Measurements from ENCODE around the gene ATP6V1G1.
A peak's percentile ranks its signal among the peaks of the same experiment; 100 is the strongest.
"Not testable (repeated sequence)": the region's sequence is repeated elsewhere in the genome, so short reads cannot be mapped to it uniquely, and the experiment has no call there.

The ATP6V1G1 gene

GRCh38 chr9:114576779-114577178 lies 10.8 kb upstream of the ATP6V1G1 start:
- POLR2A ChIA-PET, DNase-seq: not testable (repeated sequence)

DNA sequence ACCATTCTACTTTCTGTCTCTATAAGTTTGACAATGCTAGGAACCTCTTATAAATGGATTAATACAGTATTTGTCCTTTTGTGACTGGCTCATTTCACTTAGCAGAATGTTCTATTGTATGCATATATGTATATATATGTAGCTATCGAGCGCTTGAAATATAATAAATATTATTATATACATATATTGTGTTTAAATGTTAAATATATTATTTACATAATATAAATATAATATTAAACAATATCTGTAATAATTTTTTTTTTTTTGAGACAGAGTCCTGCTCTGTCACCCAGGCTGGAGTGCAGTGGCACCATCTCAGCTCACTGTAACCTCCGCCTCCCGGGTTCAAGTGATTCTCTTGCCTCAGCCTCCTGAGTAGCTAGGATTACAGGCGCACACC lies 9.4 kb upstream of the ATP6V1G1 start:
- H3K27ac ChIP-seq (ENCODE audit: insufficient read depth in 1 of 2, low read depth in 1 of 2, low read length in 2 of 2, poor library complexity in 1 of 2, severe bottlenecking in 2 of 2); POLR2A ChIA-PET; H3K27me3 ChIP-seq (replicated peaks in 2 of 5; ENCODE audit: control insufficient read depth in 4 of 5, insufficient read depth in 5 of 5, low read length in 4 of 5); H3K9me3 ChIP-seq (ENCODE audit: control extremely low read depth in 1 of 5, control insufficient read depth in 4 of 5, insufficient read depth in 2 of 5, low read depth in 1 of 5, low read length in 4 of 5); DNase-seq; H3K4me1 ChIP-seq (ENCODE audit: control extremely low read depth in 1 of 4, control insufficient read depth in 4 of 4, insufficient read depth in 4 of 4, low read length in 3 of 4); H3K36me3 ChIP-seq (ENCODE audit: control insufficient read depth in 4 of 4, insufficient read depth in 4 of 4, low read length in 3 of 4); H3K4me3 ChIP-seq (ENCODE audit: control insufficient read depth in 1 of 7, extremely low read depth in 1 of 7, insufficient read depth in 4 of 7, low read depth in 2 of 7, low read length in 6 of 7): not testable (repeated sequence)
- WGBS (ENCODE audit: insufficient coverage) = no CpG with 5 or more reads among the region's 5 CpGs
- CTCF ChIA-PET = interaction anchor here (2.2 to 2.4 kb wide), 2 partner anchors 15 to 30 kb away, joined by 8 to 13 read pairs; no protein-coding TSS in a partner anchor

More at GRCh38 chr9:114576779-114577178, 10.8 kb upstream of the ATP6V1G1 start:
- H3K9me3 ChIP-seq (ENCODE audit: control extremely low read depth in 1 of 5, control insufficient read depth in 4 of 5, insufficient read depth in 2 of 5, low read depth in 1 of 5, low read length in 4 of 5); H3K27ac ChIP-seq (ENCODE audit: insufficient read depth in 1 of 2, low read depth in 1 of 2, low read length in 2 of 2, poor library complexity in 1 of 2, severe bottlenecking in 2 of 2); H3K36me3 ChIP-seq (ENCODE audit: control insufficient read depth in 4 of 4, insufficient read depth in 4 of 4, low read length in 3 of 4); H3K27me3 ChIP-seq (replicated peaks in 2 of 5; ENCODE audit: control insufficient read depth in 4 of 5, insufficient read depth in 5 of 5, low read length in 4 of 5); H3K4me3 ChIP-seq (ENCODE audit: control insufficient read depth in 1 of 7, extremely low read depth in 1 of 7, insufficient read depth in 4 of 7, low read depth in 2 of 7, low read length in 6 of 7); H3K4me1 ChIP-seq (ENCODE audit: control extremely low read depth in 1 of 4, control insufficient read depth in 4 of 4, insufficient read depth in 4 of 4, low read length in 3 of 4): not testable (repeated sequence)
- CTCF ChIA-PET = interaction anchor here (1.5 to 2.4 kb wide), 5 partner anchors 9 to 76 kb away, joined by 3 to 13 read pairs (median 6); partner anchors contain the start of gene ATP6V1G1
- WGBS (ENCODE audit: insufficient coverage) = 100% methylated on average over 3 of the region's 5 CpGs

DNA sequence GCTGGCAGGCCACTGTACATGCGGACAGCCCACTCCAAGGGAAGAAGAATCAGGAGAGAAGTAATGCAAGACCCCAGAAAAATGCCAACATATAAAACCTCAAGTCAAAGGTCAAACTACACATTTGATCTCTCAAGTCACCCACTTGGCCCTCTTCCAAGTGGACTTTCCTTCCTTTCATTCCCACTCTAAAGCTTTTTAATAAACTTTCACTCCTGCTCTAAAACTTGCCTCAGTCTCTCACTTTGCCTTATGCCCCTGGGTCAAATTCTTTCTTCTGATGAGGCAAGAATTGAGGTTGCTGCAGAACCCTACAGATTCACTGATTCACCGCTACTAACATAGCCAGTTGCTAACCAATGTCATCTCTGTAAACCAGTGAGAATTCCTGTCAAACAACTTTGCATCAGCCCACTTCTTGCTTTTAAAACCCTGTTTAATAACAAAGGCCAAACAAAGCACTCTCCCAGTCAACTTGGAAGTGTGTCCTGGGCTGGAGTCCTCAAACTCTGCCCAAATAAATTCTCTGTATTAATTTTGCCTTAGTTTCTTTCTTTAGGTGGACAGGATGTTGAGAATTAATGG lies 6.9 kb upstream of the ATP6V1G1 start:
- no peak for DNase-seq
- POLR2A ChIA-PET = no interaction called here
- CTCF ChIA-PET = interaction anchor here (2.5 kb wide), 1 partner anchor 12 kb away, joined by 7 read pairs; no protein-coding TSS in a partner anchor
- Histone ChIP-seq H3K27me3 (replicated peaks in 2 of 5; ENCODE audit: control insufficient read depth in 4 of 5, insufficient read depth in 5 of 5, low read length in 4 of 5) (no peaks in the 10 kb centered on the region), H3K36me3 (ENCODE audit: control insufficient read depth in 4 of 4, insufficient read depth in 4 of 4, low read length in 3 of 4) (no peaks in the 10 kb centered on the region), H3K9me3 (ENCODE audit: control extremely low read depth in 1 of 5, control insufficient read depth in 4 of 5, insufficient read depth in 2 of 5, low read depth in 1 of 5, low read length in 4 of 5) (no peaks in the 10 kb centered on the region), H3K4me1 (ENCODE audit: control extremely low read depth in 1 of 4, control insufficient read depth in 4 of 4, insufficient read depth in 4 of 4, low read length in 3 of 4) (no peaks in the 10 kb centered on the region), H3K4me3 (ENCODE audit: control insufficient read depth in 1 of 7, extremely low read depth in 1 of 7, insufficient read depth in 4 of 7, low read depth in 2 of 7, low read length in 6 of 7) (no peak overlapping the region), H3K27ac (ENCODE audit: insufficient read depth in 1 of 2, low read depth in 1 of 2, low read length in 2 of 2, poor library complexity in 1 of 2, severe bottlenecking in 2 of 2) (no peak overlapping the region)
- 100% methylated on average over 2 of the region's 2 CpGs for WGBS (ENCODE audit: insufficient coverage)

DNA sequence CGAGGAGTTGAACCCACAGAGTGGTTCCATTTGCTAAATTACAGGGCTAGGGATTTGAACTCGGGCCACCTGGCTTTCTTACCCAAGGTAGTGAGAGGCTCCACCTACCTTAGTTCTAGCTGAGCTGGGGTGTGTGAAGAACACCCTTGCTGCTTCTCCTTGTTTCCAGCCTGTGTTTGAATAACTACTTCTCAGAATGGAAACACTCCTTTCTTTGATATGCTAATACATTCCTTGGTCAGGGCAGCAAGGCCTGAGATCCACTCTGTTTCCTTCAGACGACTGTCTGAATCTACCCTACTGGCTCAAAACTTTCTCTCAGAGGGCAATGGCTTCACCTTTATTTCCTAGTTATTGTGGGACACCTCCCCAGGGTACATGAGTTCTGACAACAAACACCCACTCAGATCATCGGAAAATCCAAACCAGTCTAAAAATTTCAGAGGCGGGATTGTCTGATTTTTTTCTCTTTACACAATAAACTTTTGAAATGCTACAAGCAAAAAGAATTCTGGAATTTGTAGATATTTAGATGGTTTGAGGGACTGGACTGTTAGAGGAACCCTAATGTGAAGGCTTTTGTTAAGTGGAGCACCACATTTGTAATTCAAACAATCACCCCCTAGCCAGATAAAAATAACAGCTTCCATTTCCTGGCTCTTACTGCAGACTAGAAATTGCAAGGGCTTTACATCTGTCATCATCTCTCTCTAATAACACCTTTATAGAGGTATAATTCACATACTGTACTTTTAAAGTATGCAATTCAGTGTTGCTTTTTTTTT lies 4.0 kb upstream of the ATP6V1G1 start:
- ChIA-PET CTCF (interaction anchor here (1.2 kb wide), 1 partner anchor 11 kb away, joined by 3 read pairs; no protein-coding TSS in a partner anchor), POLR2A (interaction anchor here (0.7 to 0.8 kb wide), 2 partner anchors 8 to 9 kb away, joined by 4 to 5 read pairs; no protein-coding TSS in a partner anchor)
- Histone ChIP-seq H3K36me3 (ENCODE audit: control insufficient read depth in 4 of 4, insufficient read depth in 4 of 4, low read length in 3 of 4) (no peaks in the 10 kb centered on the region), H3K27me3 (replicated peaks in 2 of 5; ENCODE audit: control insufficient read depth in 4 of 5, insufficient read depth in 5 of 5, low read length in 4 of 5) (no peaks in the 10 kb centered on the region), H3K4me3 (ENCODE audit: control insufficient read depth in 1 of 7, extremely low read depth in 1 of 7, insufficient read depth in 4 of 7, low read depth in 2 of 7, low read length in 6 of 7) (no peak overlapping the region), H3K4me1 (ENCODE audit: control extremely low read depth in 1 of 4, control insufficient read depth in 4 of 4, insufficient read depth in 4 of 4, low read length in 3 of 4) (peaks cover 2 to 14% (median 7%) of the 10 kb centered on the region in 4 experiments), H3K9me3 (ENCODE audit: control extremely low read depth in 1 of 5, control insufficient read depth in 4 of 5, insufficient read depth in 2 of 5, low read depth in 1 of 5, low read length in 4 of 5) (no peaks in the 10 kb centered on the region), H3K27ac (ENCODE audit: insufficient read depth in 1 of 2, low read depth in 1 of 2, low read length in 2 of 2, poor library complexity in 1 of 2, severe bottlenecking in 2 of 2) (no peak overlapping the region)
- 86% methylated on average over 3 of the region's 5 CpGs for WGBS (ENCODE audit: insufficient coverage)
- DNase-seq = no peak

DNA sequence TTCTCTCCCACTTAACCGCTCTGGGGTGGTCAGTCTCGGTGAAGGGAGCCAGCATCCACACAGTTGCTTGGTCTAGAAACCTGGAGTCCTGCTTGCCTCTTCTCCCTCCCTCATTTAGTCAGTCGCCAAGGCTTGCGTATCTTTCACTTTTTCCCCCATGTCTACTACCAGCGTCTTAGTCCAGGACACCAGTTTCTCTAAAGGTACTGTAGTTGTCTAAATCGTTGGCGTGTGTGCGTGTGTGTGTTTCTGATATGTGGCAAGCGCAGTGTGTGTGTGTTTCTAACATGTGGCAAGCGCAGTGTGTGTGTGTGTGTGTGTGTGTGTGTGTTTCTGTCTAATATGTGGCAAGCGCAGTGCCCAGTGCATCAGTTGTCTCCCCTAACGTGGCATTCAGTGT lies 641 bp downstream of the ATP6V1G1 start:
- Histone ChIP-seq H3K27ac (ENCODE audit: insufficient read depth in 1 of 2, low read depth in 1 of 2, low read length in 2 of 2, poor library complexity in 1 of 2, severe bottlenecking in 2 of 2) (peak overlapping the region; percentile 98 to 99), H3K4me1 (ENCODE audit: control extremely low read depth in 1 of 4, control insufficient read depth in 4 of 4, insufficient read depth in 4 of 4, low read length in 3 of 4) (peaks cover 31 to 60% (median 47%) of the 10 kb centered on the region in 4 experiments), H3K36me3 (ENCODE audit: control insufficient read depth in 4 of 4, insufficient read depth in 4 of 4, low read length in 3 of 4) (peaks cover 0 to 8% (median 2%) of the 10 kb centered on the region in 4 experiments), H3K27me3 (replicated peaks in 2 of 5; ENCODE audit: control insufficient read depth in 4 of 5, insufficient read depth in 5 of 5, low read length in 4 of 5) (no peaks in the 10 kb centered on the region), H3K4me3 (ENCODE audit: control insufficient read depth in 1 of 7, extremely low read depth in 1 of 7, insufficient read depth in 4 of 7, low read depth in 2 of 7, low read length in 6 of 7) (peak overlapping the region; percentile 53 to 98 (median 86)), H3K9me3 (ENCODE audit: control extremely low read depth in 1 of 5, control insufficient read depth in 4 of 5, insufficient read depth in 2 of 5, low read depth in 1 of 5, low read length in 4 of 5) (no peaks in the 10 kb centered on the region)
- ChIA-PET POLR2A (interaction anchor here (1.2 to 1.3 kb wide), 2 partner anchors 24 to 65 kb away, joined by 3 to 5 read pairs; no protein-coding TSS in a partner anchor), CTCF (interaction anchor here (0.9 to 1.4 kb wide), 6 partner anchors 13 to 169 kb away, joined by 3 to 7 read pairs (median 4); no protein-coding TSS in a partner anchor)
- 2% methylated on average over 6 of the region's 12 CpGs for WGBS (ENCODE audit: insufficient coverage)
- DNase-seq = peak in 2 of 3 donors; percentile 48 to 60

DNA sequence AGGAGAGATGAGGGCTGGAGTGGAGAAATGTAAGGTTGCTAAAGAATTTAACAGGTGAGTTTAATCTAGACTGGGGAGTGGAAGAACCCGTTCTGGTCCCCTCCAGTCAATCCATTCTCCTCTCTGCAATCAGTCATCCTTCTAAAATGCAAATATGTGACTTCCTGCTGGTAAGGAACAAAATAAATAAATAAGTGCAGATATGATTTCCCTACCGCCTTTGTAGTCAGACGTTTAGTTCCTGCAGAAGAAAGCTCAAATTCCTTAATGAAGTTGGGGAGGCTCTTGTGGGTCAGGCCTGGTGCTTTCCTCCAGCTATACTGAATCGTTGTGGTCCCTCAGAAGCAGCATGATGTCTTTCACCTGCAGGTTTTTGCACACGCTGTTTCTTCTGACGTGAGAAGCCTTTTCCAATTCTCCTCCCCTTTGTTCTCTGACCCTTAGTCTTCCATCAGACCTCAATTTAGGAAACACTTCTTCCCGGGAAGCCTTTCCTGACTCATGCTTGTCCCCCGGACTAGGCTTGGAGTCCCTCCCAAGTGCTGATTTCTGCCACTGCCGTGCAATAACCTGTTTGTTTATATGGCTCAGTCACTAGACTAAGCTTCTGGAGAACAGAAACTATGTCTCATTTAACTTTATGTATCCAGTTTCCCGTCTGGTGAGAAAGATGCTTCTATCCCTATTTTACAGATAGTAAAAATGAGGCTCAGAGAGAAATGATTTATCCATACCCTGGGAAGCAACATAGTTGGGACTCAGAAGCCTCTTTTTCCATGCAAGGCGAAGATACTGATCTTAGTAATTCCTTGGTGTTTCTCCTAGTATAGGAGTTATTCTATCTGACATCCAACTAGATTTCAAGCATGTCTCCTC lies 1.3 kb downstream of the ATP6V1G1 start:
- peaks cover 0 to 15% (median 7%) of the 10 kb centered on the region in 4 experiments for H3K36me3 ChIP-seq (ENCODE audit: control insufficient read depth in 4 of 4, insufficient read depth in 4 of 4, low read length in 3 of 4)
- H3K27ac ChIP-seq (ENCODE audit: insufficient read depth in 1 of 2, low read depth in 1 of 2, low read length in 2 of 2, poor library complexity in 1 of 2, severe bottlenecking in 2 of 2) = peak overlapping the region; percentile 98 to 99
- H3K4me1 ChIP-seq (ENCODE audit: control extremely low read depth in 1 of 4, control insufficient read depth in 4 of 4, insufficient read depth in 4 of 4, low read length in 3 of 4) = peaks cover 32 to 63% (median 48%) of the 10 kb centered on the region in 4 experiments
- POLR2A ChIA-PET = interaction anchor here (1.3 kb wide), 1 partner anchor 23 kb away, joined by 5 read pairs; no protein-coding TSS in a partner anchor
- WGBS (ENCODE audit: insufficient coverage) = 33% methylated on average over 9 of the region's 11 CpGs
- DNase-seq = peak in 1 of 3 donors; percentile 21
- H3K4me3 ChIP-seq (ENCODE audit: control insufficient read depth in 1 of 7, extremely low read depth in 1 of 7, insufficient read depth in 4 of 7, low read depth in 2 of 7, low read length in 6 of 7) = peak overlapping the region; percentile 53 to 98 (median 86)
- no peaks in the 10 kb centered on the region for H3K27me3 ChIP-seq (replicated peaks in 2 of 5; ENCODE audit: control insufficient read depth in 4 of 5, insufficient read depth in 5 of 5, low read length in 4 of 5)
- H3K9me3 ChIP-seq (ENCODE audit: control extremely low read depth in 1 of 5, control insufficient read depth in 4 of 5, insufficient read depth in 2 of 5, low read depth in 1 of 5, low read length in 4 of 5) = no peaks in the 10 kb centered on the region
- CTCF ChIA-PET = interaction anchor here (0.6 to 5.6 kb wide), 8 partner anchors 10 to 170 kb away, joined by 3 to 99 read pairs (median 3); no protein-coding TSS in a partner anchor

Measured in common myeloid progenitor, CD34-positive (primary cell).